ENCODE data around the gene WSCD2. TPM values are rescaled to one million over a fixed set of nuclear protein-coding genes. Genes with fewer than 3 reads are reported as not detected.

Gene WSCD2
- total RNA-seq, 4 donors from 2014 or later = 0.46 to 1.3 (median 0.50) TPM; not detected in 1

DNA sequence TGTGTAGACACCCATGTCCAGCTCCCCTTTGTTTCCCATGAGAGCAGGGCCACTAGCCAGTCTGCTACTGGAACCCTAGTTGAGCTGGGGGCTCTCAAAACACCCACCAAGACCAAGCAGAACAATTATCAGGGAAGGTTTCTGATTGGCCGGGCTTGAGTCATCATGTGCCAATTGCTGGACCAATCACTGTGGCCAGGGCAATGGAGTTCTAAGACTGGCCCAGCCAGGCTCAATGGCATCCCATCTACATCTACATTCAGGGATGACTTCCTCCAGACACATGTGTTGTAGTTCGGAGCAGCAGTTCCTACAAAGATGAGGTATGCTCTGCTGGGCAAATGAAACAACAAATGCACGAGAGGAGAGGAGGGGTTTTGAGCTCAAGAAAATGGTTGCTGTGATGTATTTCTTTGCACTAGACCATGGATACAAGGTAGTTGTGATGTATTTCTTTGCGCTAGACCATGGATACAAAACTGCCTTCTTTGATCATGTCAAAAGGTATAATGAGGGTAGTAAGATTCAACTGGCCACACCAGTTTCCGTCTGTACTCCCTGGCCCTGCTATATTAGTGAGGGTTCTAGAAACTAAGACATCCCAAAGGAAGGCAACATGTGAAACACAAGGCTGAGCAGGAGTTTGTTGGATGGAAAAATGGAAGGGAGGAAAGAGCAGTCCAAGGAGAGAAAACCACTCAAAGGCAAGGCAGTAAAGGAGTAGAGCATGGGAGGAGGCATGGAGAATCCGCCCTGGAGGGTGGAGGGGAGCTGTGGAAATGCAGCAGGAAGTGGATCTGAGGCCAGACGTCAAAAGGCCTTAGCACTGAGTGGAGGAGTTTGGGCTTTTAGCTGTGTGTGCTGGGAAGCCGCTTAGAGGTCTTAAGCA, 8.9 kb upstream of the WSCD2 start:
- no peak for TF ChIP-seq CTCF (IDR thresholded peaks at IDR 0.05)
- ATAC-seq (ENCODE audit: low FRiP score) (no peak), DNase-seq (ENCODE audit: low spot score) (no peak)

DNA sequence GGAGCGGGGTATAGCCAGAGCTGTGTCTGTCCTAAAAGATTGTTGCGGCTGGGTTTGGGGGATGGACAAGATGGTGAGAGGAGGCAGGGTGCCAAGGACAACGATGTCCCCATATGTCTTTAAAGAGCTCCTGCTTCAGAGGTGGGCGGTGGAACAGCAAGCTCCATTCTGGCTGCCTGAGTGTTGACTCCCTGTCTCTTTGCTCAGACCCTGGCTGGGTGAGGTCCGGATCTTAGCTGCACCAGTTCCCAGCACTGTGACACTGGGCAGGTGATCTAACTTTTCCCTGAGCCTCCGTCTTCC, 8.3 kb upstream of the WSCD2 start:
- no peak for TF ChIP-seq CTCF (IDR thresholded peaks at IDR 0.05)
- no peak for DNase-seq (ENCODE audit: low spot score)
- ATAC-seq (ENCODE audit: low FRiP score) = no peak

DNA sequence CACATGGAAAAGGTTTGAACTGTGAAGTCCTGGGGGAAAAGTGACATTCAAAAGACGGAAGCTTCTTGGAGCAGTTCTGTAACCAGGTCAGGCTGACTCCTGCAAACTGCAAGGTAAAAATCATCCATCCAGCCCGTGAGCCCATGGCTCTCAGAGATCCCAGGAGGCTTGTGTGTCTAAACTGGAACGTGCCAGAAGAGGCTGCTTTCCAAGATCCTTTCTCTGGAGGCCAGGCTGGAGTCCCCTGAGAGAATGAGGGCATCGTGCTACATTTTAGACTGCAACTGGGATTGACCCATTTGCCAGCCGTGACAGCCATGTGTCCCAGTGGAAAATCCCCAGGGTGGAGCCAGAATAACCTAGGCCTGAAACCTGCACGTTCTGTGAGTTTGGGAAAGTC, 7.8 kb upstream of the WSCD2 start:
- no peak for DNase-seq (ENCODE audit: low spot score)
- no peak for TF ChIP-seq CTCF (IDR thresholded peaks at IDR 0.05)
- no peak for ATAC-seq (ENCODE audit: low FRiP score)

DNA sequence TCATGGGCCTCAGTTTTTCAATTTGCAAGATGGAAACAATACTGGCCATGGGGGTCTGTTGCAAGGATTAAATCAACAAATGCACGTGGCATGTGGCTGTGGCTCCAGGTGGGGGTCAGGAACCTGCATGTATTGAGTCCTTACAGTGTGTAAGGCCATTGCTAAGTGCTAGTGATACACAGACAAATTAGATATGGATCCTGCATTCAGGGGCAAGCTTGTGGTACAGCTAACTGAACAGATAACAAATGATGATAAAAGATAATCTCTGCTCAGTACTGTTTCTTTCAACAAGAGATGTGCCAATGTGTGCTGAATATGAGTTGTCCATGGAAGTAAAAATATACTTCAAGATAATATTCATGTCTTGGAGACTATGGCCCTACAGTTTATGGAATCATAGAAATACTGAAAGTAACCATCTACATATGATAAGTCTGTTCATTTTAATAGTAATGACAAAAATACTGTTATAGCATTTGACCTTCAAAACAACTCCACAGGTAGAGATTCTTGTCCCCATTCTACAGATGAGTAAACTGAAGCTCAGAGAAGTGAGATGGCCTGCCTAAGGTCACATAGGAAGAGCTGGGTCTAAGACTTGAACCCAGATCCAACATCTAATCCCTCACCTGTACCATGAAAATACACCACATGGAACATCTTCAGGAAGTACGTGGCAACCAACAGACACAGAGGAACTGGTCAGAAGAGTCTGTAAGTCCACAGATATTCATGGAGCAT, 7.2 kb upstream of the WSCD2 start:
- TF ChIP-seq CTCF (IDR thresholded peaks at IDR 0.05) = no peak
- DNase-seq (ENCODE audit: low spot score) = no peak

DNA sequence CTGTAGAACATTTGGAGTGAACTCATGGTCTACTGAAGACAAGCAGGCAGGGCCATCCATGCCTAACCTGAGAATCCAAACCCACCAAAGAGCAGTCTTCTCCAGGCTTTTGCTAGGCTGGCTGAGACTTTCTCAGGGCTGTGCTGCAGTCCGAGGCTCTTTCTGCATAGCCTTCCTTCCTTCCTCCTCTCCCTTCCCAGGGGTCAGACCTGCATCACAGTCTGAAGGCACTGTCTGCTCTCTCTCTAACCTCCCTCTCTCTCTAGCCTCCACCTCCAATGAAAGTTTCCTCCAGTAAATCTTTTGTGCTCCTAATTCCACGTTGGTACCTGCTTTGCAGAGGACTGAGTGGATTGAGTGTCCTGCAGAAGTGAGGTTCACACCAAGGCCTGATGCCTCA, 6.4 kb upstream of the WSCD2 start:
- DNase-seq (ENCODE audit: low spot score) (no peak), ATAC-seq (ENCODE audit: low FRiP score) (no peak)
- TF ChIP-seq CTCF (IDR thresholded peaks at IDR 0.05) = no peak

More for the DNA sequence above, 7.2 kb upstream of the WSCD2 start:
- ATAC-seq (ENCODE audit: low FRiP score) = no peak

GRCh38 chr12:108123402-108123801, 5.7 kb upstream of the WSCD2 start:
- DNase-seq (ENCODE audit: low spot score) = no peak
- no peak for TF ChIP-seq CTCF (IDR thresholded peaks at IDR 0.05)
- ATAC-seq (ENCODE audit: low FRiP score) = no peak

Measured in omental fat pad (tissue), 4 donors.